Activated CD8-positive, alpha-beta T cell treated with anti-CD3 and anti-CD28 coated beads for 36 hours (primary cell): Measurements from ENCODE around the gene USP15. TPM values are rescaled to one million over a fixed set of nuclear protein-coding genes. Genes with fewer than 3 reads are reported as not detected.

Experiments used
- ATAC-seq: fragments of 200-7000 bp; cut with Tn5 transposase; one replicate; pipeline ENCODE4 v1.10.0; 2021; ENCODE audit warnings: mild to moderate bottlenecking, moderate library complexity
- CTCF ChIA-PET: fragments of 350-600 bp; sonication (Branson Sonifier 250); formaldehyde crosslinking; loops from one replicate; lab custom pipeline; 2021; ENCODE audit warnings: antibody characterized with exemption; lab: Charles Lee
- POLR2A ChIA-PET: fragments of 350-600 bp; sonication (Branson Sonifier 250); formaldehyde crosslinking; loops from one replicate; lab custom pipeline; 2021; ENCODE audit warnings: antibody characterized with exemption; lab: Charles Lee
- DNase-seq: peaks from one replicate; pipeline ENCODE4 v3.0.0-alpha.2; 2020
- H3K27ac Mint-ChIP-seq: one replicate; pipeline ENCODE4 v1.8.0; 2021; ENCODE audit warnings: mild to moderate bottlenecking, mixed read lengths
- H3K27me3 Mint-ChIP-seq: one replicate; pipeline ENCODE4 v1.8.0; 2021; ENCODE audit warnings: mixed read lengths
- H3K36me3 Mint-ChIP-seq: one replicate; pipeline ENCODE4 v1.8.0; 2021; ENCODE audit warnings: low read depth, mixed read lengths
- H3K4me1 Mint-ChIP-seq: one replicate; pipeline ENCODE4 v1.8.0; 2021; ENCODE audit warnings: low read depth, mixed read lengths
- H3K4me3 Mint-ChIP-seq: one replicate; pipeline ENCODE4 v1.8.0; 2021; ENCODE audit warnings: mild to moderate bottlenecking, moderate library complexity, mixed read lengths
- H3K9me3 Mint-ChIP-seq: one replicate; pipeline ENCODE4 v1.8.0; 2021; ENCODE audit warnings: mixed read lengths
- intact Hi-C: fragments of 100-400 bp; cut with micrococcal nuclease; formaldehyde crosslinking; loops from one replicate; pipeline ENCODE4 v1.10.0; 2022
- total RNA-seq, 2 experiments: library from RNA; stranded (reverse); gene quantifications; one replicate each; pipeline ENCODE4 v1.2.3, GENCODE V29; 2021
- TF ChIP-seq, protein P1 (sequence below): fragments of 200-600 bp; IDR thresholded peaks from one replicate; pipeline ENCODE4 v1.8.0; 2022; ENCODE audit warnings: antibody characterized with exemption, mild to moderate bottlenecking

Gene USP15
- total RNA-seq, 2 experiments from 2014 or later, result 112 to 118 TPM

DNA sequence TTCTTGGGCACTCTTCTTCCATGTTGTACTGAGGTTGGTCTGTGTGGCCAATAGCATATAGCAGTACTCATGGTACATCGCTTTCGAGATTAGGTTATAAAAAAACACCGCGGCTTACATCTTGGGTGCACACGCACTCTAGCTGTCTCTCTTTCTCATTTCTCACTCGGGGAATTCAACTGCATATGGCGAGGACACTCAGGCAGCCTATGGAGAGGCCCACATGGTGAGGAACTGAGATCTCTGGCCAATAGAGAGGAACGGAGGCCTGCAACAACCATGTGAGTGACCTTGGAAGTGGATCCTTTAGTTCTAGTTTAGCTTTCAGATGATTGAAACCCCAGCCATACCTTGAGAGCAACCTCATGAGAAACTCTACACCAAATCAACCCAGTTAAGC is 45.6 kb downstream of the USP15 start:
- no peak overlapping the region for H3K4me3 Mint-ChIP-seq
- H3K27ac Mint-ChIP-seq, result peak overlapping the region; percentile 70
- intact Hi-C loops, result no loop called here
- peaks cover 12% of the 10 kb centered on the region for H3K9me3 Mint-ChIP-seq
- H3K4me1 Mint-ChIP-seq, result peaks cover 60% of the 10 kb centered on the region
- peaks cover 82% of the 10 kb centered on the region for H3K36me3 Mint-ChIP-seq
- ATAC-seq, result no peak
- POLR2A ChIA-PET, result interaction anchor here (0.9 kb wide), 1 partner anchor 55 kb away, joined by 3 read pairs; no protein-coding TSS in a partner anchor
- DNase-seq, result no peak
- TF ChIP-seq, protein P1, sequence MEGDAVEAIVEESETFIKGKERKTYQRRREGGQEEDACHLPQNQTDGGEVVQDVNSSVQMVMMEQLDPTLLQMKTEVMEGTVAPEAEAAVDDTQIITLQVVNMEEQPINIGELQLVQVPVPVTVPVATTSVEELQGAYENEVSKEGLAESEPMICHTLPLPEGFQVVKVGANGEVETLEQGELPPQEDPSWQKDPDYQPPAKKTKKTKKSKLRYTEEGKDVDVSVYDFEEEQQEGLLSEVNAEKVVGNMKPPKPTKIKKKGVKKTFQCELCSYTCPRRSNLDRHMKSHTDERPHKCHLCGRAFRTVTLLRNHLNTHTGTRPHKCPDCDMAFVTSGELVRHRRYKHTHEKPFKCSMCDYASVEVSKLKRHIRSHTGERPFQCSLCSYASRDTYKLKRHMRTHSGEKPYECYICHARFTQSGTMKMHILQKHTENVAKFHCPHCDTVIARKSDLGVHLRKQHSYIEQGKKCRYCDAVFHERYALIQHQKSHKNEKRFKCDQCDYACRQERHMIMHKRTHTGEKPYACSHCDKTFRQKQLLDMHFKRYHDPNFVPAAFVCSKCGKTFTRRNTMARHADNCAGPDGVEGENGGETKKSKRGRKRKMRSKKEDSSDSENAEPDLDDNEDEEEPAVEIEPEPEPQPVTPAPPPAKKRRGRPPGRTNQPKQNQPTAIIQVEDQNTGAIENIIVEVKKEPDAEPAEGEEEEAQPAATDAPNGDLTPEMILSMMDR, result no peak
- CTCF ChIA-PET, result no interaction called here
- no peaks in the 10 kb centered on the region for H3K27me3 Mint-ChIP-seq

- intact Hi-C loops, result no loop called here
- Mint-ChIP-seq H3K4me1 (peaks cover 63% of the 10 kb centered on the region), H3K27me3 (no peaks in the 10 kb centered on the region), H3K36me3 (peaks cover 73% of the 10 kb centered on the region), H3K9me3 (peaks cover 12% of the 10 kb centered on the region), H3K27ac (peak overlapping the region; percentile 70), H3K4me3 (no peak overlapping the region)
- POLR2A ChIA-PET, result no interaction called here
- TF ChIP-seq, protein P1, result no peak
- CTCF ChIA-PET, result no interaction called here
- ATAC-seq (peak; percentile 53), DNase-seq (no peak)
Measured at GRCh38 chr12:62306569-62307530, 46.6 kb downstream of the USP15 start.

- TF ChIP-seq, protein P1, result no peak
- peak; percentile 51 for DNase-seq
- H3K4me3 Mint-ChIP-seq, result no peak overlapping the region
- POLR2A ChIA-PET, result no interaction called here
- H3K36me3 Mint-ChIP-seq, result peaks cover 66% of the 10 kb centered on the region
- intact Hi-C loops, result no loop called here
- H3K27me3 Mint-ChIP-seq, result no peaks in the 10 kb centered on the region
- H3K27ac Mint-ChIP-seq, result no peak overlapping the region
- CTCF ChIA-PET, result no interaction called here
- peak; percentile 60 for ATAC-seq
- H3K9me3 Mint-ChIP-seq, result peaks cover 10% of the 10 kb centered on the region
- peaks cover 64% of the 10 kb centered on the region for H3K4me1 Mint-ChIP-seq
Measured at GRCh38 chr12:62308201-62308600, 48.0 kb downstream of the USP15 start.

GRCh38 chr12:62313727-62314380 is 53.6 kb downstream of the USP15 start:
- POLR2A ChIA-PET, result no interaction called here
- CTCF ChIA-PET, result interaction anchor here (0.9 kb wide), 1 partner anchor 54 kb away, joined by 3 read pairs; no protein-coding TSS in a partner anchor
- H3K27me3 Mint-ChIP-seq, result no peaks in the 10 kb centered on the region
- no peak overlapping the region for H3K27ac Mint-ChIP-seq
- no peak for DNase-seq
- no peak overlapping the region for H3K4me3 Mint-ChIP-seq
- peaks cover 48% of the 10 kb centered on the region for H3K4me1 Mint-ChIP-seq
- TF ChIP-seq, protein P1, result no peak
- peaks cover 7% of the 10 kb centered on the region for H3K9me3 Mint-ChIP-seq
- peaks cover 38% of the 10 kb centered on the region for H3K36me3 Mint-ChIP-seq
- intact Hi-C loops, result no loop called here
- no peak for ATAC-seq
